GM20431 (cell line): ENCODE results near the gene COX4I1.

ENCODE experiments used
- in situ Hi-C: fragments of 300-500 bp; cut with MseI, MboI; formaldehyde crosslinking; loops from one replicate; pipeline ENCODE4 v1.15.0; 2020; ENCODE audit warnings: low sequenced_read_pairs; ENCODE audit not compliant: unreplicated experiment

COX4I1 gene

GRCh38 chr16:85850344-85850880 lies 50.9 kb downstream of the COX4I1 start:
- in situ Hi-C loops: no loop called here

DNA sequence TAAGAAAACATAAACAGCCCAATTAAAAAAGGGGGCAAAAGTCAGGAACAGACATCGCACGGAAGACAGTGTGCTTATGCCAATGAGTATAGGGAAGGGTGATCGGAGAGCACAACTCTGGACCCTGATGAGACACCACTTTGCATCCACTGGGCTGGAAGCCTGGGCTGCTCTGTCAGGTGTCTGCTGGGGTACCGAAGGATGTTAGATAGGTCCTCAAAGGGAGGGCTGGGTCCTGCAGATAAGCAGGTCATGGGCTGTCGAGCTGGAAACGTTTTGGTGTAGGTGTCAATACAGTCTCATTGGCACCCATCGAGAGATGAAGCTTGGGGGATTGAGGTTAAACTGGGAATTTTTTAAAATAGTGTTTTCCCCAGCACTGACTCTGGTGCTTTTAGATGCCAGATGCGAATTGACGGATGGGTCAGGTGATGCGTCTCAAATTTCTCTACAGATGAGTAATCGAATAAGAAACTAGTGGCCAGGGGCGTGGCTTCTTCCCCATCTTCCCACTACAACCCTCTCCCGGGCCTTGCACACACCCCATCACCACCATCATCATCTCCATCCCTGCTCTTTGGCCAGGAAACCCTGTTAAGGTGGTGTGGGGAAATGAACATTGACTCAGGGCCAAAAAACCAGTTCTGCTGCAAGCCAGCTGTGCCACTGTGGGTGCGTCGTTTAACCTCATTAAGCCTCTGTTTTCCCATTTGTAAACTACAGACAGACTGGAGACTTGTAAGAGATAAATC lies 51.7 kb downstream of the COX4I1 start:
- in situ Hi-C loops: no loop called here

DNA sequence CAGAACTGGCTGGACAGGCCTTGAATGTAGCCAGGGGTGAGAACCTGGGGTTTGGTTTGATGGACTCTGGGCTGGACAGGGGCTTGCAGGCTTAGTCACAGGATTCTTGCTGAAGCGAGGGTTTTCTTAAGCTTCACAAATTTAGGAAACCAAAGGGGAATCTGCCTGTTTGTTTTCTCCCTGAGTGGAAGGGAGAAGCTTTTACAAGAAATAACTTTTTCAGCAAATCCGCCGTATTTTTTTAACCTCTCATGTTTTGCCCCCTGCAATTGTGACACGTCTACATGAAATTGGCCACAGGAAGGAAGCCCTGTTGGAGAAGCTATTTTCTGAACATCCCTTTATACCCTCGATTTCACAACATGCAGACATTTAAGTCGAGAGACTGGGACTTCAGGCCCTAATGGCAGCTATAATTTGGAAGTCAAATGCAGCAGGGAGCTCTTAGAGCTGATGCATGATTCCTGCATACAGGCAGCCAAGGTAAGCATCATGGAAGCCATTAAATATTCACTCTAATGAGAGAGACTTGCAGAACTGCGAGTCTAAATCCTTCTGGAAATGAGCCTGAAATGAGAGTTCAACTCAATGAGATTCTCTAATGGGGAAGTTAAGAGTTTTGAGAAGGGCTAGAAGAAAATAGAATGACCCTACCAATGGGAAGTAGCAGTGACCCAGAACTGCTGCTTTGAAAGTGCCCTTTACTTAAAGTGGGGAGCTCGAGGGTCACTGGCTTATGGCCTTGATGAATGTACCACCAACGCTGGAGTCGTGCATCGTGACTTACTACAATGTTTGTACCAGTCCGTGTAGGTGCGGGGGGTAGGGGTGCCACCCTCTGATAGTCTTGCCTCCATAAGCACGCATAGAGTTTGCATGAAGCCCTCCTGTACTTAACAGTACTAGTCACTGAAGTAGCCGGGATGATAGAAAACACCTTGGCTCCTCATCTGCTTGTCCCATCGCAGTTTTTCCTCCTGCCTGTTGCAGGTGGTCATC lies 54.4 kb downstream of the COX4I1 start:
- in situ Hi-C loops: no loop called here

DNA sequence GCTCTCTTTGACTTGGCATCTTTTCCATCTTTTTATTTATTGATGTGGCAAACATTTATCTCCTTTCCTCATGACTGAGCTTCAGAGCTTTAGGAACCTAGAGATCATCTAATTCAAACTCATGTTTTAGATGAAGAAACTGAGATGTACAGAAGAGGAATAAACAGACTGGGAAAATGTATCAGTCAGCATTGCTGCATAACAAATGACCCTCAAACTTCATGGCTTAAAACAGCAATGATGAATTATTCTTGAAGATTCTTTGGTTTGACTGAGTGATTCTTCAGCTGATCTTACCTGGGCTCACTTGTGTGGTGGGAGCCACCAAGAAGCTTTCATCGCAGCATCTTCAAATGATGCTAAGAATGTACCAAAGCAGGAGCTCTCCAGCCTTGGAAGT lies 55.4 kb downstream of the COX4I1 start:
- in situ Hi-C loops: no loop called here

- in situ Hi-C loops: no loop called here
Measured at GRCh38 chr16:85856079-85856478, 56.6 kb downstream of the COX4I1 start.

- in situ Hi-C loops: no loop called here
Measured at GRCh38 chr16:85856585-85856984, 57.1 kb downstream of the COX4I1 start.
